DND-41 (cell line): Measurements from ENCODE around the gene PHOSPHO2.

Experiments
- EZH2 ChIP-seq: IDR thresholded peaks from 3 replicates; pipeline ENCODE4 v1.6.1; 2012; ENCODE audit warnings: borderline replicate concordance, low read depth, mild to moderate bottlenecking, moderate library complexity, low read length, inconsistent platforms; ENCODE audit not compliant: severe bottlenecking
- TF ChIP-seq, protein P1 (sequence below): IDR thresholded peaks from 2 replicates; pipeline ENCODE4 v1.5.1; 2012; ENCODE audit warnings: borderline replicate concordance, low read length, moderate library complexity, mild to moderate bottlenecking; ENCODE audit not compliant: poor library complexity, severe bottlenecking; ENCODE audit errors: extremely low read depth

DNA sequence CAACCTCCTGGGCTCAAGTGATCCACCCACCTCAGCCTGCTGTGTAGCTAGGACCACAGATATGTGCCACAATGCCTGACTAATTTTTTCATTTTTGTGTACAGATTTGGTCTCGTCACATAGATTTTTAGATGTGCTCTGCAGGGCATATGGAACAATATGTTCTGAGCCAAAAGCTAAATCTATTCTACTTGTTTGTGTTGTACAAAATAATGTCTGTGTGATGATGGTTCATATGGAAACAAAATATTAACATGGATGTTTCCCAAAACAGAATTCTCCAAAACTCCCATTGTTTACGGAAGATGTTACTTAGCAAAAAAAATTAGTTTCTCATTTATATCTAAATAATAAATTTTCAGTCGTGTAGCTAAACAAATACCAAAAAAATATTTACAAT is 26.7 kb downstream of the PHOSPHO2 start:
- no peak for TF ChIP-seq EZH2
- TF ChIP-seq, protein P1, sequence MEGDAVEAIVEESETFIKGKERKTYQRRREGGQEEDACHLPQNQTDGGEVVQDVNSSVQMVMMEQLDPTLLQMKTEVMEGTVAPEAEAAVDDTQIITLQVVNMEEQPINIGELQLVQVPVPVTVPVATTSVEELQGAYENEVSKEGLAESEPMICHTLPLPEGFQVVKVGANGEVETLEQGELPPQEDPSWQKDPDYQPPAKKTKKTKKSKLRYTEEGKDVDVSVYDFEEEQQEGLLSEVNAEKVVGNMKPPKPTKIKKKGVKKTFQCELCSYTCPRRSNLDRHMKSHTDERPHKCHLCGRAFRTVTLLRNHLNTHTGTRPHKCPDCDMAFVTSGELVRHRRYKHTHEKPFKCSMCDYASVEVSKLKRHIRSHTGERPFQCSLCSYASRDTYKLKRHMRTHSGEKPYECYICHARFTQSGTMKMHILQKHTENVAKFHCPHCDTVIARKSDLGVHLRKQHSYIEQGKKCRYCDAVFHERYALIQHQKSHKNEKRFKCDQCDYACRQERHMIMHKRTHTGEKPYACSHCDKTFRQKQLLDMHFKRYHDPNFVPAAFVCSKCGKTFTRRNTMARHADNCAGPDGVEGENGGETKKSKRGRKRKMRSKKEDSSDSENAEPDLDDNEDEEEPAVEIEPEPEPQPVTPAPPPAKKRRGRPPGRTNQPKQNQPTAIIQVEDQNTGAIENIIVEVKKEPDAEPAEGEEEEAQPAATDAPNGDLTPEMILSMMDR, result no peak
